SJCRH30 (cell line): ENCODE measurements around the gene GJC1. TPM values are rescaled to one million over a fixed set of nuclear protein-coding genes. Genes with fewer than 3 reads are reported as not detected.
A peak's percentile ranks its signal among the peaks of the same experiment; 100 is the strongest.

ENCODE experiments used
- DNase-seq, 2 experiments: peaks; one replicate each; pipeline ENCODE4 v3.0.0-alpha.2; 2015 to 2020
- H3K27ac ChIP-seq: fragments of 250-450 bp; sonication (Bioruptor Pico); 2 replicates; pipeline ENCODE4 v1.5.1; 2020; ENCODE audit warnings: mild to moderate bottlenecking, moderate library complexity
- H3K27me3 ChIP-seq: fragments of 250-450 bp; sonication (Bioruptor Pico); 2 replicates; pipeline ENCODE4 v1.5.1; 2020; ENCODE audit warnings: mild to moderate bottlenecking, moderate library complexity
- H3K36me3 ChIP-seq: fragments of 250-450 bp; sonication (Bioruptor Pico); 2 replicates; pipeline ENCODE4 v1.5.1; 2020; ENCODE audit warnings: mild to moderate bottlenecking, moderate library complexity
- H3K4me1 ChIP-seq: fragments of 250-450 bp; sonication (Bioruptor Pico); 2 replicates; pipeline ENCODE4 v1.5.1; 2020; ENCODE audit warnings: mild to moderate bottlenecking, moderate library complexity
- H3K4me3 ChIP-seq: fragments of 250-450 bp; sonication (Bioruptor Pico); 2 replicates; pipeline ENCODE4 v1.5.1; 2020; ENCODE audit warnings: mild to moderate bottlenecking, moderate library complexity
- H3K9me3 ChIP-seq: fragments of 250-450 bp; sonication (Bioruptor Pico); replicated peaks from 2 replicates; pipeline ENCODE4 v1.5.1; 2020; ENCODE audit warnings: mild to moderate bottlenecking, moderate library complexity
- total RNA-seq: library from RNA; depleted of rRNA; stranded (reverse); fragments of >200 nt; shearing (Covaris generic); gene quantifications from 2 replicates; pipeline ENCODE4 v1.2.3, GENCODE V29; 2014

Gene GJC1
- total RNA-seq, 1 experiment from 2014 or later: 47.4 TPM

- Histone ChIP-seq H3K27me3 (peaks cover 5% of the 10 kb centered on the region), H3K36me3 (no peaks in the 10 kb centered on the region), H3K4me1 (no peaks in the 10 kb centered on the region; the same call in 1 of the 2 replicates), H3K9me3 (no peaks in the 10 kb centered on the region), H3K27ac (no peak overlapping the region), H3K4me3 (no peak overlapping the region)
- DNase-seq: no peak
Measured at GRCh38 chr17:44770166-44770925, 59.7 kb downstream of the GJC1 start.

- Histone ChIP-seq H3K27ac (no peak overlapping the region), H3K4me3 (no peak overlapping the region), H3K27me3 (peaks cover 5% of the 10 kb centered on the region), H3K9me3 (no peaks in the 10 kb centered on the region), H3K36me3 (no peaks in the 10 kb centered on the region), H3K4me1 (no peaks in the 10 kb centered on the region; the same call in 1 of the 2 replicates)
- no peak for DNase-seq
Measured at GRCh38 chr17:44769647-44770084, 60.4 kb downstream of the GJC1 start.

DNA sequence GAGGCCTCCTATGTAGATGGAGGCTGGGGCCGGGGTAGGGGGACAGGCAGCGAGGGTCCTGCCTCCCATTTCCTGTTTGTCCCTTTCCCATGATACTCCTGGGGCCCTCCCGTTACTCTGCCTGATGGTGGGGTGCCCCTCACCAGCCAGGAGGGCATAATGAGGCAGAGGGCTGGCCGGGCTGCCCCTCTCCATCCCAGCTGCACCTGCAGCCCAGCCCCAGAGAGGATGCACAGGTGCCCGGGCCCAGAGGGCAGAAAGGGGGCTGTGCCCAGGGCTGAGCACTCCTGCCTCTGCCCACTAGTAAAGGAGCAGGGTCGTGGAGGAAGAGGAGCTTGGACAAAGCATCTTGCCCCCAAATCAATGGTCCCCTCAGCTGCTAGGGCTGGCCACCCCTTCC lies 60.9 kb downstream of the GJC1 start:
- H3K27me3 ChIP-seq: peaks cover 5% of the 10 kb centered on the region
- H3K36me3 ChIP-seq: no peaks in the 10 kb centered on the region
- no peaks in the 10 kb centered on the region; the same call in 1 of the 2 replicates for H3K4me1 ChIP-seq
- no peaks in the 10 kb centered on the region for H3K9me3 ChIP-seq
- no peak for DNase-seq
- no peak overlapping the region for H3K4me3 ChIP-seq
- no peak overlapping the region for H3K27ac ChIP-seq

DNA sequence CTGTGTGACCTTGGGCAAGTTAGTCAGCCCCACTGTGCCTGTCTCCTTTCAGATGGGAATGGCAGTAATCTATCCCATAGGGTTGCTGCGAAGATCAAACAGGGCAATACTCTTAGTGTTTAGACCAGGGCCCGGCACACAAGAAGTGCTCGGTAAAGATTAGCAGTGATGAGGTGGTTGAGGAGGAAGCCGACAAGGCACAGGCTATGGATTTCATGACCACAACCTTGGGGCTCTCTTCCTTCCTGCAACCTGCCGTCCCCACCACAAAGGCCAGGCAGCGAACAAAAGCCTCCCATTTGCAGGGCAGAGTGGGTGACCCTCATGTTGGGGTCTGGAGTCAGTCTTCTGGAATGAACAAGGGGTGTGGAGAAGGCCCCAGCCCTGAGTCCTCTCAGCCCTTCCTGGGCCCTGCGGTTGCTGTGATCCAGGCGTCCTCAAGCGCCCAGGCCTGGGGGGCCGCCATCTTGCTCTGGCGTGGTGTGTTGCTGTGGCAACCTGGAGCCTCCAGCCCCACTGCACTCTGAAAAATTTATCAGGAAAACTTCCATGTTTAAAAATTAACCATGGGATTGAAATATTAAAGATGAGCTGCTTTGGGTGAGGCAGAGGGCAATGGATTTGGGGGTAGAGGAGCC lies 61.5 kb downstream of the GJC1 start:
- H3K4me1 ChIP-seq: no peaks in the 10 kb centered on the region; the same call in 1 of the 2 replicates
- H3K27me3 ChIP-seq: peaks cover 5% of the 10 kb centered on the region
- H3K9me3 ChIP-seq: no peaks in the 10 kb centered on the region
- no peak overlapping the region for H3K27ac ChIP-seq
- no peak for DNase-seq
- H3K36me3 ChIP-seq: no peaks in the 10 kb centered on the region
- no peak overlapping the region for H3K4me3 ChIP-seq

- DNase-seq: no peak
Measured at GRCh38 chr17:44767493-44767892, 62.6 kb downstream of the GJC1 start.

DNA sequence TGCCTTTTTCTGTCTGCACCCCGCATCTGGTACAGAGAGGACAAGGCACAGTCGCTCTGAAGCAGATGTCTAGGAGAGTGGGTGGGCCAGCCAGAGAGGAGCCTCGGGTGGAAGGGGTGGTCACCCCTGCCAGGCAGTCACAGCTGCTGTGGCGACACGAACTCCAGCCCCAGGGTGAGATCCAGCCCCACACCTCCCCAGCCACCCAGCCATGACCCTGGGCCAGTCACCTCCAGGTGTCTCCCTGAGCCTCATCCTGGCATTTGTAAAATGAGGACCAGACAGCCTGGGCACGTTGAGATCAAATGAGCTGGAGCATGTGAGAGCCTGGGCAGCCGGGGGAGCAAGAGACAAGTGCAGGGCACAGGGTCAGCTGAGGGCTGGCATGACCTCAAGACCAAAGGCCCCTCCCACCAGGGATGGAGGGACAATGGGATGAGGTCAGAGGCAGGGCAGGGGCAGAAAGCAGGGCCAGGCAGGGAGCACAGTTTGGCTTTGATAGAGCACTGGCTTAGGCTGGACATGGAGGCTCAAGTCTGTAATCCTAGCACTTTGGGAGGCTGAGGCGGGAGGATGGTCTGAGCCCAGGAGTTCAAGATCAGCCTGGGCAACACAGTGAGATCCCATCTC lies 63.6 kb downstream of the GJC1 start:
- Histone ChIP-seq H3K4me3 (no peak overlapping the region), H3K36me3 (no peaks in the 10 kb centered on the region), H3K4me1 (no peaks in the 10 kb centered on the region; the same call in 1 of the 2 replicates), H3K9me3 (no peaks in the 10 kb centered on the region), H3K27me3 (peaks cover 5% of the 10 kb centered on the region), H3K27ac (no peak overlapping the region)
- DNase-seq: no peak

More at GRCh38 chr17:44767493-44767892, 62.6 kb downstream of the GJC1 start:
- no peaks in the 10 kb centered on the region for H3K9me3 ChIP-seq
- H3K4me1 ChIP-seq: no peaks in the 10 kb centered on the region; the same call in 1 of the 2 replicates
- no peak overlapping the region for H3K4me3 ChIP-seq
- peaks cover 5% of the 10 kb centered on the region for H3K27me3 ChIP-seq
- H3K36me3 ChIP-seq: no peaks in the 10 kb centered on the region
- no peak overlapping the region for H3K27ac ChIP-seq

DNA sequence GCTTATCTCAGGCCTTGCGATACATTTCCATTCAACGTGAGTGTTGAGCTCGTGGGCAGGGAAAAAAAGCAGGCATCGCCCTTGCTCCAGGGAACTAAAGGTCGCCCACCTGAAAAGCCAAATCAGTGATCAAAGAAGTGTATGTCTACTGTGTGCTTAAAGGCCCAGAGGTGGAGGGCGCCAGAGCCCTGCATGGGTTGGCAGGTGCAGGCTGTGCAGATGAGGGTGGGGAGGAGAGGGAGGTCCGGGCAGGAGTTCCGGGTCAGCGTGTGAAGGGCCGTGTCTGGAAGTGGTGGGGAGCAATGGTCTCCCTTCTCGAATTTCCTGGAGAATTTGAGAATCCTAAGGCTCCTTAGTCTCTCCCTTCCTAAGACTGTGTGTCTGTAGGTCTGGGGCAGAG lies 64.1 kb downstream of the GJC1 start:
- Histone ChIP-seq H3K4me1 (no peaks in the 10 kb centered on the region; the same call in 1 of the 2 replicates), H3K36me3 (no peaks in the 10 kb centered on the region)

DNA sequence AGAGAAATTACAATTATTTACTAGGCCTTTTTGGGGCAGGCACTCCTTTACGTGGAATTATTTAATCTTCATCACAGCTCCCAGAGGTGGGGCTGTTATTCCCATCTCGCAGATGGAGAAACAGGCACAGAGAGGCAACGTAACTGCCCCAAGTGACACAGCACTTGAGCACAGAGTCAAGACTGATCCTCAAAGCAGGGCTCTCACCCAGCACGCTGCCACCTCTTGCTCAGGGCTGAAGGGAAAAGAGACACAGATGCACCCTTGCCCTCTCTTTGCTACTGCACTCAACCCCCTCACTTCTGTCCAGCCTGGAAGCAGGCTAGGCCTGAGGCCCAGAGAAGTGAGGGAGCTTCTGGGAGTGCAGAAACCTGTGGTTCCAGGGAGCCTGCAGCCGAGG lies 66.9 kb downstream of the GJC1 start:
- DNase-seq: no peak
- H3K4me1 ChIP-seq: peaks cover 5% of the 10 kb centered on the region; the same call in 1 of the 2 replicates
- H3K27ac ChIP-seq: no peak overlapping the region
- no peaks in the 10 kb centered on the region for H3K36me3 ChIP-seq
- no peak overlapping the region for H3K4me3 ChIP-seq
- H3K9me3 ChIP-seq: no peaks in the 10 kb centered on the region
- H3K27me3 ChIP-seq: peaks cover 3% of the 10 kb centered on the region; the same call in 1 of the 2 replicates

More for the DNA sequence above, 64.1 kb downstream of the GJC1 start:
- Histone ChIP-seq H3K4me3 (no peak overlapping the region), H3K27me3 (peaks cover 5% of the 10 kb centered on the region), H3K27ac (no peak overlapping the region), H3K9me3 (no peaks in the 10 kb centered on the region)
- no peak for DNase-seq

DNA sequence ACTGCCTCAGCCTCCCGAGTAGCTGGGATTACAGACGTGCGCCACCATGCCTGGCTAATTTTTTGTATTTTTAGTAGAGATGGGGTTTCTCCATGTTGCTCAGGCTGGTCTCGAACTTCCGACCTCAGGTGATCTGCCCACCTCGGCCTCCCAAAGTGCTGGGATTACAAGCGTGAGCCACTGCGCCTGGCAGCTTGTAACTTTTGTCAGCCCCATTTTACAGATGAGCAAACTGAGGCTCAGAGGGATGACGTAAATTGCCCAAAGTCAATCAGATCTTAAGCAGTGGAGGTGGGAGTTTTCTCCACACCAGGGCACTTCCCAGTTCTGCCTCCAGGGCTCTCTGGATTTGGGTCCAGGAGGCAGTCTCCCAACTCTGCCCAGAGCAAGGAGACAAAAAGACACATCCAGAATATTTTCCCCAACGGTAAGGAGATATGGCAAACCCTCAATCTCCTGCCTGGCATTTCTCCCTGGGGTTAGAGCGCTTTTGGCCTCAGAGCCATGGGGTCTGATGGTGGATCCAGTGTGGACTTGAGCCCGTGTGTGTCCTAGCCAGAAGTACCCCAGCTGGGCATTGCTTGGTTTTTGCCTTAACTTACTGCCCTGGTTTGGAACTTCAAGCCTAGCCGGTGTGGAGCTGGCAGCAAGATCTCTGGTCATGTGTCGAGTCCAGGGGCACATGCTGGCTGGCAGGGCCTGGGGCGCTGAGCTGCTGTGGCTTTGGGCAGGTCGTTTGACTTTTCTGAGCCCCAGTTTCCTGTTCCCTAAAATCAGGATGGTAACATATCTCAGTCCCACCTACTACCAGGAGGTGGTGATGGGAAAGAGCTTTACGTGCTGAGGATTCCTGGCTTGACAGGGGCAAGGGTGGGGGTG lies 67.9 kb downstream of the GJC1 start:
- Histone ChIP-seq H3K27me3 (peaks cover 6% of the 10 kb centered on the region; the same call in 1 of the 2 replicates), H3K4me1 (peaks cover 5% of the 10 kb centered on the region; the same call in 1 of the 2 replicates), H3K9me3 (no peaks in the 10 kb centered on the region), H3K27ac (no peak overlapping the region), H3K36me3 (no peaks in the 10 kb centered on the region), H3K4me3 (no peak overlapping the region)
- DNase-seq: no peak

DNA sequence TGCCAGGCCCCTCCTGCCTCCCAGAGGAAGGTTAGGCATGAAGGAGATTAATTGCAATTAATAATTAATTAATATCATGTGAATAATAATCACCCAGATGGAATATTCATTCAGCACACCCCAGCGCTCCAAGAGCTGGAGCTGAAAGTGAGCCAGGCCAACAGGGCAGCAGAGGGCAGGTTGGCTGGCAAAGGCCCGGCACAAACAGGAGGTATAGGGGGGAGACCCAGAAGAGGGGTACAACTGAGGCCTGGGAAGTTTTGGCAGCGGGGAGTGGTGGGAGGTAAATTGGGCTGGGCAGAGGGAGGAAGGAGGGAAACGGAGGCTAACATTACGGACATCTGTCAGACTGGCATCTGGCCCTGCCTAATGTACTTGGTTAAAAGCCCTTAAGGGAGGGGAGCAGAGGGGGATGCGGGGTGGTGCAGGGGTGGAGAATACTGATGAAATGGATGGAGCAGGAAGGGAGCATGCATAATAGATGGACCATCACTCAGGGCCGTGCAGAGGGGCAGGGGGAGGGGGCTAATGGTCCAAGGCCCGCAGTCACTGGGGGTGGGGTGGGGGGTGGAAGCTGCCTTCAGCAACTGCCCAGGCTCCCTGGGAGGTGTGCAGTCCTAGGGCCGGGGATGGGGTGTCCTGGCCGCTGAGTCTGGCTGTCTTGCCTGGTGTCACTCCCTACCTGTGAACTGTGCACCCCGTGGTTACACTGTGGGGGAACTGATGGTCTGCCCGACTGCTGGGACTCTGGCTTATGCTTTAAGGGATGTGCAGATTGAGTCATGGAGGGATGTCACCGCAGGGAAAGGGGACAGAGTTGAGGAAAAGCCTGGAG lies 69.4 kb downstream of the GJC1 start:
- peaks cover 6% of the 10 kb centered on the region; the same call in 1 of the 2 replicates for H3K27me3 ChIP-seq
- no peak overlapping the region for H3K4me3 ChIP-seq
- H3K27ac ChIP-seq: no peak overlapping the region
- peaks cover 5% of the 10 kb centered on the region; the same call in 1 of the 2 replicates for H3K4me1 ChIP-seq
- no peaks in the 10 kb centered on the region for H3K36me3 ChIP-seq
- H3K9me3 ChIP-seq: no peaks in the 10 kb centered on the region
- DNase-seq: no peak

GRCh38 chr17:44759916-44760243 lies 70.2 kb downstream of the GJC1 start:
- no peak for DNase-seq
- Histone ChIP-seq H3K9me3 (no peaks in the 10 kb centered on the region), H3K27ac (no peak overlapping the region), H3K4me1 (peaks cover 5% of the 10 kb centered on the region; the same call in 1 of the 2 replicates), H3K4me3 (peak overlapping the region; percentile 54; the same call in 1 of the 2 replicates), H3K36me3 (no peaks in the 10 kb centered on the region), H3K27me3 (peaks cover 6% of the 10 kb centered on the region; the same call in 1 of the 2 replicates)

GRCh38 chr17:44759086-44759915 lies 70.8 kb downstream of the GJC1 start:
- Histone ChIP-seq H3K36me3 (no peaks in the 10 kb centered on the region), H3K27ac (no peak overlapping the region), H3K4me1 (peaks cover 5% of the 10 kb centered on the region; the same call in 1 of the 2 replicates), H3K4me3 (peak overlapping the region; percentile 54), H3K9me3 (no peaks in the 10 kb centered on the region), H3K27me3 (peaks cover 6% of the 10 kb centered on the region; the same call in 1 of the 2 replicates)
- DNase-seq: peak in 1 of 2 experiments; percentile 46
